ENCODE results near the gene MPV17.

MPV17 gene

DNA sequence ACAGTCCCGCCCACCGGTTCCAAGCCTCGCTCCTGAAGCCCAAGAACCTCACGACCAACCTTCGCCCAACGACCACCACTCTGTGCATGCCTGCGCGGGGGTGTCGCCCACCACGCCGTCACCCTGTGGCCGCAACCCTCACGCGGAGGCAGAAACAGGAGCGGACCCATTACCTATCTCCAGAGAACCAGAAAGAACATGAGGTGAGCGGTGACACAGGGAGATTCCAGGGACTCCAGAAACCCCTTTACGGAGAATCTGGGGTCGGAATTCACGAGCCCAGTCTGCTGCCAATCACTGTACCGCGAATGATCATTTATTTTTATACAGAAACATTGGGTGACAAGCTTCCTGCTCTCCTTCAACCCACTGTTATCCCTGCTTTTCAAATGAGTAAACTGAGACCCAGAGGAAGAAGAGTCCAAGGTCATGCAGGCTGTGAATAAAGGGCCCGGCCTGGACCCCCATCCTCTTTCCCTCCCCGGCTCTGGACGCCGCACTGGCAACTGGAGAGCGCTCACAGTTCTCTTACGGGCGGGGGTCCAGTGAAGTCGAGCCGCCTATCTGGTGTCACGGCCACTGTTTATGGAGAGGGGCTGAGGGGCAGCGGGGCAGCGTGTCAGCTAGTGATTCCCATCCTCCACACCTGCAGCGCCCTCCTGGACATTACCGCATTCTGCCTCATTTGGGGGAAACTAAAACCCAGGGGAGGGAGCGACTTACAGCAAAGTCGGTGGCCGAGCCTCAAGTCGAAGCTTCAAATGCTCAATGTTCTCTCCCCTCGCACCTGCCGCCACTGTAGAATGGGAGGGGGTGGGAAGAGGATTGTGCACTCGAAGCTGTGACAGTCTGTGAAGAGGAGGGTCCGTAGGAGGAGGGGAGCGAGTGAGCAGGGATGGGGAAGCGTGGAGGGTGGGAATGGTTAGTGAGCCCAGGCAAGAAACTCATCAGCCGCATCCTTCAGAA lies 59.3 kb downstream of the MPV17 start:
- TF ChIP-seq, protein P1, sequence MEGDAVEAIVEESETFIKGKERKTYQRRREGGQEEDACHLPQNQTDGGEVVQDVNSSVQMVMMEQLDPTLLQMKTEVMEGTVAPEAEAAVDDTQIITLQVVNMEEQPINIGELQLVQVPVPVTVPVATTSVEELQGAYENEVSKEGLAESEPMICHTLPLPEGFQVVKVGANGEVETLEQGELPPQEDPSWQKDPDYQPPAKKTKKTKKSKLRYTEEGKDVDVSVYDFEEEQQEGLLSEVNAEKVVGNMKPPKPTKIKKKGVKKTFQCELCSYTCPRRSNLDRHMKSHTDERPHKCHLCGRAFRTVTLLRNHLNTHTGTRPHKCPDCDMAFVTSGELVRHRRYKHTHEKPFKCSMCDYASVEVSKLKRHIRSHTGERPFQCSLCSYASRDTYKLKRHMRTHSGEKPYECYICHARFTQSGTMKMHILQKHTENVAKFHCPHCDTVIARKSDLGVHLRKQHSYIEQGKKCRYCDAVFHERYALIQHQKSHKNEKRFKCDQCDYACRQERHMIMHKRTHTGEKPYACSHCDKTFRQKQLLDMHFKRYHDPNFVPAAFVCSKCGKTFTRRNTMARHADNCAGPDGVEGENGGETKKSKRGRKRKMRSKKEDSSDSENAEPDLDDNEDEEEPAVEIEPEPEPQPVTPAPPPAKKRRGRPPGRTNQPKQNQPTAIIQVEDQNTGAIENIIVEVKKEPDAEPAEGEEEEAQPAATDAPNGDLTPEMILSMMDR (IDR thresholded peaks at IDR 0.05; ENCODE audit: low read length): no peak
- peak overlapping the region; percentile 52 for H3K4me3 ChIP-seq (ENCODE audit: low read depth, low read length, poor library complexity, severe bottlenecking)
- no peaks in the 10 kb centered on the region for H3K9me3 ChIP-seq (ENCODE audit: low read length)
- H4K20me1 ChIP-seq (ENCODE audit: insufficient read depth, low read length): no peaks in the 10 kb centered on the region
- peaks cover 20% of the 10 kb centered on the region for H3K4me1 ChIP-seq (ENCODE audit: insufficient read depth, low read length, severe bottlenecking)
- H3K79me2 ChIP-seq (ENCODE audit: insufficient read depth, low read length): no peaks in the 10 kb centered on the region
- no peak overlapping the region for H3K27ac ChIP-seq (ENCODE audit: low read depth, low read length, poor library complexity, severe bottlenecking)
- H3K36me3 ChIP-seq (ENCODE audit: insufficient read depth, low read length): no peaks in the 10 kb centered on the region
- H3K9ac ChIP-seq (ENCODE audit: low read length): no peak overlapping the region
- H3K4me2 ChIP-seq (ENCODE audit: low read length): peak overlapping the region; percentile 74
- H3K9me2 ChIP-seq (ENCODE audit: low read depth, low read length): no peaks in the 10 kb centered on the region
- H3K27me3 ChIP-seq (ENCODE audit: insufficient read depth, low read length): peaks cover 21% of the 10 kb centered on the region
- no peaks in the 10 kb centered on the region for H3F3A ChIP-seq (ENCODE audit: insufficient read depth, low read length)
- no peak overlapping the region for H2AFZ ChIP-seq (ENCODE audit: low read length)

DNA sequence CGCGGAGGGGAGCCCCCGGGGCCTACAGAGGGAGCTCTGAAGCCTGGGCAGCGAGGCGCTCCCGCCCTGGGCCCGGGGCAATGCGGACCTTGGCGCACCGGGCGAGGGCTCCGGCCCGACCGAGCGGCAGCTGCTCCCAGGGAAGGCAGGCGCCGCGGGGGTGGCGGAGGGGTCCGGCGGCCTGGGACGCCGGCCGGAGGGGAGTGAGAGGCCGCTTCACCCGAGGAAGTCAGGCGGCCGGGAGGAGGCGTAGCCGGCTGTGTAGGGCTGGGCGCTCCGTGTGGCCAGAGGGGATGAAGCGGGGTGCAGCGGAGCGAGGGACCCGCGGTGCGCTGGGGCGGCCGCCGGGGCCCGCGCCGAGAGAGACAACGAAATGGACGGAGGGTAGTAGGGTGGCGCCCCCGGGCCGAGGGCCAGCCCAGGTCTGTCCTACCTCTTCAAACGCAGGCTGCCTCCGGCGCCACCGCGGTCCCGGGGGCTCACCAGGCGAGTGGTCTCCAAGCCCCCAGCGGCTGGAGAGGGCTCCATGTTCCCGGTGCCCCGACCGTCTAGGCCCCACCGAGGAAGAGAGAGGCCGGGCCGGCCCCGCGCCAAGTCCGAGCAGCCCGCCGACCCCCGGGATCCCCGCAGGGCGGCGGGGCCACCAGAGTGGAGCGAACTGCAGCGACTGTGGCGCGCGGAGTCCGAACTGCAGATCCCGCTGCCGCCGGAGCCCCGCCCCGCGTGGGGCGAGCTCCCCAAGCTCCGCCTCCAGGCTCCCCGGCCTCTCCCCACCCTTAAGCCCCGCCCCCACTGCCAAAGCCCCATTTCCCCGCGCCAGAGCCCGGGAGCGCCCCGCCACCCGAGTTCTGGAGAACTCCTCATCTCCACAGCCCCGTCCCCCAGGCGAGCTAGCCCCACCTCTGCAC lies 60.3 kb downstream of the MPV17 start, which contains the start of gene SLC30A3:
Gene SLC30A3, minus strand, starts transcription at position 669 of the 908 bp plus-strand sequence. Its CDS starts 141 bp downstream, at position 528.
- Histone ChIP-seq H4K20me1 (ENCODE audit: insufficient read depth, low read length) (no peaks in the 10 kb centered on the region), H3K27ac (ENCODE audit: low read depth, low read length, poor library complexity, severe bottlenecking) (no peak within 1 kb of the TSS), H3K79me2 (ENCODE audit: insufficient read depth, low read length) (no peaks in the 10 kb centered on the region), H2AFZ (ENCODE audit: low read length) (no peak within 1 kb of the TSS), H3K9me3 (ENCODE audit: low read length) (no peaks in the 10 kb centered on the region), H3K4me3 (ENCODE audit: low read depth, low read length, poor library complexity, severe bottlenecking) (peak within 1 kb of the TSS; percentile 52), H3K27me3 (ENCODE audit: insufficient read depth, low read length) (peaks cover 23% of the 10 kb centered on the region), H3K9me2 (ENCODE audit: low read depth, low read length) (no peaks in the 10 kb centered on the region), H3K36me3 (ENCODE audit: insufficient read depth, low read length) (no peaks in the 10 kb centered on the region), H3K9ac (ENCODE audit: low read length) (no peak within 1 kb of the TSS), H3F3A (ENCODE audit: insufficient read depth, low read length) (no peaks in the 10 kb centered on the region), H3K4me1 (ENCODE audit: insufficient read depth, low read length, severe bottlenecking) (peaks cover 20% of the 10 kb centered on the region), H3K4me2 (ENCODE audit: low read length) (peak within 1 kb of the TSS; percentile 74)
- TF ChIP-seq, protein P1 (IDR thresholded peaks at IDR 0.05; ENCODE audit: low read length): no peak
- TF ChIP-seq EZH2 (IDR thresholded peaks at IDR 0.05; ENCODE audit: borderline replicate concordance, low read length): no peak

DNA sequence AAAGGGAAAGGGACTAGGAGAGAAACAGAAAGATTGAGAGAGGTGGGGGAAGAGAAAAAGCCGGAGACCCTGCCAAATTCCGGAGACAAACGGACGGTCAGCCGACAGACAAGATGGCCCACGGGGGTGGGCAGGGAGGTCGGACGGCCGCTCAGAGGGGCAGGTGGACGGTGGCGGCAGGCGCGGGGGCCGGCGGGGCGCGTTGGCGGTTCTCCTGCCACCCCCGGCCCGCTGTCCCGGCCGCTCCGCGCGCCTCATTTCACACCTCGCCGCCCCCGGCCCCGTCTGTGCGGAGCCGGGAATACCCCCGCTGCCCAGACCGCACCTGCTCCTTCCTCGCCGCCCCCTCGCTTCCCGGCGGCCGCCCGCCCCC lies 61.0 kb downstream of the MPV17 start:
- H3F3A ChIP-seq (ENCODE audit: insufficient read depth, low read length): no peaks in the 10 kb centered on the region

More for the DNA sequence above, 61.0 kb downstream of the MPV17 start:
- Histone ChIP-seq H3K9me2 (ENCODE audit: low read depth, low read length) (no peaks in the 10 kb centered on the region), H3K79me2 (ENCODE audit: insufficient read depth, low read length) (no peaks in the 10 kb centered on the region), H3K4me2 (ENCODE audit: low read length) (no peak overlapping the region; the same call in 1 of the 2 replicates), H2AFZ (ENCODE audit: low read length) (no peak overlapping the region), H3K36me3 (ENCODE audit: insufficient read depth, low read length) (no peaks in the 10 kb centered on the region), H3K27ac (ENCODE audit: low read depth, low read length, poor library complexity, severe bottlenecking) (no peak overlapping the region), H3K27me3 (ENCODE audit: insufficient read depth, low read length) (peaks cover 29% of the 10 kb centered on the region), H3K4me3 (ENCODE audit: low read depth, low read length, poor library complexity, severe bottlenecking) (no peak overlapping the region), H3K4me1 (ENCODE audit: insufficient read depth, low read length, severe bottlenecking) (peaks cover 20% of the 10 kb centered on the region), H3K9ac (ENCODE audit: low read length) (no peak overlapping the region), H4K20me1 (ENCODE audit: insufficient read depth, low read length) (no peaks in the 10 kb centered on the region), H3K9me3 (ENCODE audit: low read length) (no peaks in the 10 kb centered on the region)
- TF ChIP-seq EZH2 (IDR thresholded peaks at IDR 0.05; ENCODE audit: borderline replicate concordance, low read length): no peak
- TF ChIP-seq, protein P1 (IDR thresholded peaks at IDR 0.05; ENCODE audit: low read length): no peak
